NCI-H2196 (cell line): ENCODE measurements around the gene S100G.

Experiments used
- DNase-seq: peaks from one replicate; lab custom pipeline; 2025; ENCODE audit not compliant: unreplicated experiment; lab: John Stamatoyannopoulos, UW

The S100G gene

GRCh38 chrX:16646366-16647138 is 3.4 kb upstream of the S100G start:
- no peak for DNase-seq

GRCh38 chrX:16651391-16652024 is 1.6 kb downstream of the S100G start:
- DNase-seq: no peak

GRCh38 chrX:16653424-16653823 is 3.5 kb downstream of the S100G start:
- DNase-seq: no peak

- DNase-seq: no peak
Observed at GRCh38 chrX:16654093-16654492, 4.1 kb downstream of the S100G start.

- DNase-seq: no peak
Observed at GRCh38 chrX:16658284-16658683, 8.3 kb downstream of the S100G start.

- no peak for DNase-seq
Observed at GRCh38 chrX:16659321-16659720, 9.4 kb downstream of the S100G start.

GRCh38 chrX:16661495-16661894 is 11.5 kb downstream of the S100G start:
- no peak for DNase-seq

GRCh38 chrX:16662402-16662801 is 12.4 kb downstream of the S100G start:
- DNase-seq: no peak

- DNase-seq: no peak
Observed at GRCh38 chrX:16664074-16664473, 14.1 kb downstream of the S100G start.

GRCh38 chrX:16664626-16665025 is 14.7 kb downstream of the S100G start:
- DNase-seq: no peak

- no peak for DNase-seq
Observed at GRCh38 chrX:16665089-16665488, 15.1 kb downstream of the S100G start.

GRCh38 chrX:16666541-16666940 is 16.6 kb downstream of the S100G start:
- no peak for DNase-seq

- DNase-seq: no peak
Observed at GRCh38 chrX:16671005-16671404, 21.0 kb downstream of the S100G start.

- DNase-seq: no peak
Observed at GRCh38 chrX:16678689-16679088, 28.7 kb downstream of the S100G start.

- no peak for DNase-seq
Observed at GRCh38 chrX:16683007-16683664, 33.2 kb downstream of the S100G start.

GRCh38 chrX:16687514-16687913 is 37.6 kb downstream of the S100G start:
- no peak for DNase-seq

- DNase-seq: peak; percentile 43
Observed at GRCh38 chrX:16695079-16695676, 45.2 kb downstream of the S100G start.

- no peak for DNase-seq
Observed at GRCh38 chrX:16696956-16697355, 47.0 kb downstream of the S100G start.

GRCh38 chrX:16699389-16699788 is 49.4 kb downstream of the S100G start:
- no peak for DNase-seq

GRCh38 chrX:16700734-16701133 is 50.8 kb downstream of the S100G start:
- no peak for DNase-seq

GRCh38 chrX:16702700-16703599 is 53.0 kb downstream of the S100G start:
- DNase-seq: no peak
